ENCODE data around the gene F10.

Gene F10

GRCh38 chr13:113113846-113114271 lies 8.7 kb upstream of the F10 start:
- Mint-ChIP-seq H3K4me1 (no peaks in the 10 kb centered on the region), H3K36me3 (no peaks in the 10 kb centered on the region), H3K4me3 (no peak overlapping the region), H3K9me3 (no peaks in the 10 kb centered on the region), H3K27me3 (no peaks in the 10 kb centered on the region), H3K27ac (no peak overlapping the region)
- ATAC-seq (ENCODE audit: low read depth) = no peak
- no peak for DNase-seq (ENCODE audit: low spot score in 2 of 2)

- H3K4me1 Mint-ChIP-seq = no peaks in the 10 kb centered on the region
- ATAC-seq (ENCODE audit: low read depth) = no peak
- H3K27ac Mint-ChIP-seq = no peak overlapping the region
- DNase-seq (ENCODE audit: low spot score in 2 of 2) = no peak
- H3K4me3 Mint-ChIP-seq = no peak overlapping the region
- H3K27me3 Mint-ChIP-seq = no peaks in the 10 kb centered on the region
- no peaks in the 10 kb centered on the region for H3K36me3 Mint-ChIP-seq
- no peaks in the 10 kb centered on the region for H3K9me3 Mint-ChIP-seq
Observed at GRCh38 chr13:113114511-113115362, 7.9 kb upstream of the F10 start.

GRCh38 chr13:113115363-113116205 lies 7.0 kb upstream of the F10 start:
- H3K4me3 Mint-ChIP-seq = no peak overlapping the region
- no peaks in the 10 kb centered on the region for H3K4me1 Mint-ChIP-seq
- DNase-seq (ENCODE audit: low spot score in 2 of 2) (no peak), ATAC-seq (ENCODE audit: low read depth) (no peak)
- H3K36me3 Mint-ChIP-seq = no peaks in the 10 kb centered on the region
- H3K27me3 Mint-ChIP-seq = no peaks in the 10 kb centered on the region
- no peaks in the 10 kb centered on the region for H3K9me3 Mint-ChIP-seq
- no peak overlapping the region for H3K27ac Mint-ChIP-seq

GRCh38 chr13:113116206-113116800 lies 6.3 kb upstream of the F10 start:
- ATAC-seq (ENCODE audit: low read depth) (no peak), DNase-seq (ENCODE audit: low spot score in 2 of 2) (no peak)
- Mint-ChIP-seq H3K27ac (no peak overlapping the region), H3K4me3 (no peak overlapping the region), H3K4me1 (no peaks in the 10 kb centered on the region), H3K9me3 (no peaks in the 10 kb centered on the region), H3K27me3 (no peaks in the 10 kb centered on the region), H3K36me3 (no peaks in the 10 kb centered on the region)

GRCh38 chr13:113116871-113117271 lies 5.7 kb upstream of the F10 start:
- DNase-seq (ENCODE audit: low spot score in 2 of 2) (no peak), ATAC-seq (ENCODE audit: low read depth) (no peak)
- Mint-ChIP-seq H3K4me3 (no peak overlapping the region), H3K27me3 (no peaks in the 10 kb centered on the region), H3K4me1 (no peaks in the 10 kb centered on the region), H3K9me3 (no peaks in the 10 kb centered on the region), H3K27ac (no peak overlapping the region), H3K36me3 (no peaks in the 10 kb centered on the region)

GRCh38 chr13:113117335-113117872 lies 5.2 kb upstream of the F10 start:
- no peaks in the 10 kb centered on the region for H3K9me3 Mint-ChIP-seq
- H3K27me3 Mint-ChIP-seq = no peaks in the 10 kb centered on the region
- H3K4me1 Mint-ChIP-seq = no peaks in the 10 kb centered on the region
- DNase-seq (ENCODE audit: low spot score in 2 of 2) (no peak), ATAC-seq (ENCODE audit: low read depth) (no peak)
- no peak overlapping the region for H3K27ac Mint-ChIP-seq
- H3K36me3 Mint-ChIP-seq = no peaks in the 10 kb centered on the region
- no peak overlapping the region for H3K4me3 Mint-ChIP-seq

- peaks cover under 1% of the 10 kb centered on the region for H3K27me3 Mint-ChIP-seq
- no peaks in the 10 kb centered on the region for H3K4me1 Mint-ChIP-seq
- no peaks in the 10 kb centered on the region for H3K9me3 Mint-ChIP-seq
- H3K4me3 Mint-ChIP-seq = no peak overlapping the region
- H3K36me3 Mint-ChIP-seq = no peaks in the 10 kb centered on the region
- ATAC-seq (ENCODE audit: low read depth) = no peak
- no peak overlapping the region for H3K27ac Mint-ChIP-seq
- no peak for DNase-seq (ENCODE audit: low spot score in 2 of 2)
Observed at GRCh38 chr13:113117911-113118260, 4.7 kb upstream of the F10 start.

GRCh38 chr13:113118261-113119021 lies 4.2 kb upstream of the F10 start:
- H3K27me3 Mint-ChIP-seq = peaks cover 5% of the 10 kb centered on the region
- no peak for ATAC-seq (ENCODE audit: low read depth)
- DNase-seq (ENCODE audit: low spot score in 2 of 2) = no peak
- no peaks in the 10 kb centered on the region for H3K4me1 Mint-ChIP-seq
- H3K36me3 Mint-ChIP-seq = no peaks in the 10 kb centered on the region
- no peaks in the 10 kb centered on the region for H3K9me3 Mint-ChIP-seq
- H3K4me3 Mint-ChIP-seq = no peak overlapping the region
- H3K27ac Mint-ChIP-seq = no peak overlapping the region

GRCh38 chr13:113119166-113119821 lies 3.3 kb upstream of the F10 start:
- Mint-ChIP-seq H3K4me3 (no peak overlapping the region), H3K9me3 (no peaks in the 10 kb centered on the region), H3K4me1 (no peaks in the 10 kb centered on the region), H3K27me3 (peaks cover 5% of the 10 kb centered on the region), H3K27ac (no peak overlapping the region), H3K36me3 (no peaks in the 10 kb centered on the region)
- DNase-seq (ENCODE audit: low spot score in 2 of 2) (no peak), ATAC-seq (ENCODE audit: low read depth) (no peak)

- no peak for ATAC-seq (ENCODE audit: low read depth)
- no peaks in the 10 kb centered on the region for H3K9me3 Mint-ChIP-seq
- no peaks in the 10 kb centered on the region for H3K36me3 Mint-ChIP-seq
- H3K4me3 Mint-ChIP-seq = no peak overlapping the region
- no peak for DNase-seq (ENCODE audit: low spot score in 2 of 2)
- no peaks in the 10 kb centered on the region for H3K4me1 Mint-ChIP-seq
- H3K27me3 Mint-ChIP-seq = peaks cover 5% of the 10 kb centered on the region
- H3K27ac Mint-ChIP-seq = no peak overlapping the region
Observed at GRCh38 chr13:113119822-113120189, 2.8 kb upstream of the F10 start.

- H3K27ac Mint-ChIP-seq = no peak overlapping the region
Observed at GRCh38 chr13:113120300-113121182, 2.1 kb upstream of the F10 start.

GRCh38 chr13:113121183-113121927 lies 1.2 kb upstream of the F10 start:
- ATAC-seq (ENCODE audit: low read depth) = no peak
- Mint-ChIP-seq H3K36me3 (no peaks in the 10 kb centered on the region), H3K9me3 (no peaks in the 10 kb centered on the region), H3K27ac (no peak overlapping the region), H3K4me3 (no peak overlapping the region), H3K4me1 (no peaks in the 10 kb centered on the region), H3K27me3 (peaks cover 11% of the 10 kb centered on the region)
- DNase-seq (ENCODE audit: low spot score in 2 of 2) = no peak

More at GRCh38 chr13:113120300-113121182, 2.1 kb upstream of the F10 start:
- H3K9me3 Mint-ChIP-seq = no peaks in the 10 kb centered on the region
- no peaks in the 10 kb centered on the region for H3K36me3 Mint-ChIP-seq
- H3K4me1 Mint-ChIP-seq = no peaks in the 10 kb centered on the region
- no peak for ATAC-seq (ENCODE audit: low read depth)
- H3K27me3 Mint-ChIP-seq = peaks cover 6% of the 10 kb centered on the region
- no peak overlapping the region for H3K4me3 Mint-ChIP-seq
- no peak for DNase-seq (ENCODE audit: low spot score in 2 of 2)
